Measurements from ENCODE around the gene ELOB.
A peak's percentile ranks its signal among the peaks of the same experiment; 100 is the strongest.

The ELOB gene

GRCh38 chr16:2777231-2777902 lies at the start of gene ELOB:
ELOB (minus strand) TSS chr16:2777280; CDS start chr16:2777239, 41 bp downstream.
- DNase-seq (ENCODE audit: low read depth, low spot score): no peak

GRCh38 chr16:2825906-2826305 lies 48.8 kb upstream of the ELOB start:
- no peak overlapping the region for H3K27ac ChIP-seq
- no peak for DNase-seq (ENCODE audit: low read depth, low spot score)

More at GRCh38 chr16:2777231-2777902, at the start of gene ELOB:
- H3K27ac ChIP-seq: peak within 1 kb of the TSS; percentile 94

- DNase-seq (ENCODE audit: low read depth, low spot score): no peak
- H3K27ac ChIP-seq: no peak overlapping the region
Measured at GRCh38 chr16:2825049-2825742, 48.1 kb upstream of the ELOB start.

GRCh38 chr16:2824626-2825025 lies 47.5 kb upstream of the ELOB start:
- no peak for DNase-seq (ENCODE audit: low read depth, low spot score)
- no peak overlapping the region for H3K27ac ChIP-seq

DNA sequence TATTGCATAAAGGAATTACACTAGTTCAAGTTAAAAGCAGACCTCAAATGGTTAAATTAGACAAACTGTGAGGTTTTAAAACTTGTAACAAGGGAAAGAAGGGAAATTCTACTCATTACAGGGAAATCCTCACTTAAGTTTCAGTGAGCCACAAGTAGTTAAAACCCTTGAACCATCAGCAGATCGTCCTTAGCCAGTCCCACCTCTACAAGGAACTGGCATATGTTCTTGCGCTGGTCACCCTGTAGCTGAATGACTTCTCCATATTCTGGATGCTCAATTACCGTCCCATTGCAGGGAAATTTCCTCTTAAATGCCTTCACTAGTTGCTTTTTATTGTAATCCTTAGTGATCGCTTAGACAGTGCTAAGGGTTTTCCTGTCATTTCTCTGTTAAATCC lies 45.4 kb upstream of the ELOB start:
- DNase-seq (ENCODE audit: low read depth, low spot score): no peak
- no peak overlapping the region for H3K27ac ChIP-seq

- no peak for DNase-seq (ENCODE audit: low read depth, low spot score)
- H3K27ac ChIP-seq: no peak overlapping the region
Measured at GRCh38 chr16:2822158-2822495, 45.0 kb upstream of the ELOB start.

DNA sequence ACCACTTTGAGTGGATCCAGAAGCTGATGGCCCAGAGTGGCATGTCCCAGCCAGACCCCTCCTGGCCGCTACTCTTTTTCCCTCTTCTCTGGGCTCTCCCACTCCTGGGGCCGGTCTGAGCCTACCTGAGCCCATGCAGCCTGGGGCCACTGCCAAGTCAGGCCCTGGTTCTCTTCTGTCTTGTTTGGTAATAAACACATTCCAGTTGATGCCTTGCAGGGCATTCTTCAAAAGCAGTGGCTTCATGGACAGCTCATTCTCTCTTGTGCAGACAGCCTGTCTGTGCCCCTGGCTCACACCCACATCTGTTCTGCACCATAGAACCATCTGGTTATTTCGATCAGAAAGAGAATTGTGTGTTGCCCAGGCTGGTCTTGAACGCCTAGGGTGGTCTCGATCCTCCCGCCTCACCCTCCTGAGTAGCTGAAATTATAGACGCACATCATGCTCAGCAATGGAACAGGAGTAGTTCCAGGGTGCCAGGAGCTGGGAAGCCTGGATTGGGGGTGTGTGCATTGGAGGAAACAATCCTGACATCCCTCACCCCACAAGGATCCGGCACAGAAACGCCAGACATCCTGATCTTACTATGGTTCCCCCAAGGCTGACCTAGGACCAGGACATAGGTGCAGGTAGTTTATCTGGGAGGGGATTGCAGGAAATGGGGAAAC lies 44.5 kb upstream of the ELOB start:
- DNase-seq (ENCODE audit: low read depth, low spot score): no peak
- no peak overlapping the region for H3K27ac ChIP-seq

- H3K27ac ChIP-seq: no peak overlapping the region
- no peak for DNase-seq (ENCODE audit: low read depth, low spot score)
Measured at GRCh38 chr16:2820836-2821486, 43.9 kb upstream of the ELOB start.

DNA sequence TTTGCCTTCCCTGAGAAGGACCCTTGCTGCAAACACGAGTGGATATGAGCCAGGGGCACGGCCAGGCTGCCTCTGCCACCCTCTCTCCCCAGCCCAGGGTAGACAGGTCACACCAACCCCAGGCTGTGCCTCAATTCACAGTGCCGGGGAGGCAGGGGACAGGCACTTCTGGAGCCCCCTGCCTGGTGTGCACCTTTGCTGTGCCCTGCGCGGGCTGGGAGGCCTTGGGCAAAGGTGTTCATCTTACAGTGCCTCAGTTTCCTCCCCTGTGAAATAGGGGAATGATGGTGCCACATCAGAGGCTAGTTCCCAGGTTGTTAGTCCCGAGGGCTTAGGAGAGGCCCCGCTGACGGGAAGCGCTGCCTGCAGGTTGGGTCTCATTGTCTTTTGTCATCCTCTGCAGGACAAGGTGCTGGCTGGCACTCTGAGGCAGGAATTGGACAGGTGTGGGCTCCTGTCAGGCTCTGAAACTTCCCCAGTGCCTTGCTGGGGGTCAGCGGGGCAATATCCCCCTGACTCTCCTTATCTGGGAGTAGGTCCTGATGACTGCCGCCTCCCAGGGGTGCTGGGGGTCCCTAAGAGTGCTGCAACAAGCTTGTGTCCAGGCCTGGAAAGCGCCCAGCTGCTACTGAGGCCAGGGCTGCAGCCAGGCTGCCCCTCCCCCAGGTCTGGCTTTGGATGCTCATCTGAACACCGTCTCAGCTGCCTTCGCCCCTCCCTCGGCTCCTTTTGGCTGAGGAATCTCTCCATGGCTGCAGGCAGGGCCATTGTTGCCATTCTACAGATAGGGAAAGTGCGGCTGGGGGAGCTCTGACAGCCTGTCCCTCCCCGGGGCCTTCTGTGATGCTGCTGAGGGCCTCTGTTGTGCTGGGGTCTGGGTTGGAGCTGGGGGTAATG lies 43.1 kb upstream of the ELOB start:
- no peak for DNase-seq (ENCODE audit: low read depth, low spot score)
- H3K27ac ChIP-seq: no peak overlapping the region

DNA sequence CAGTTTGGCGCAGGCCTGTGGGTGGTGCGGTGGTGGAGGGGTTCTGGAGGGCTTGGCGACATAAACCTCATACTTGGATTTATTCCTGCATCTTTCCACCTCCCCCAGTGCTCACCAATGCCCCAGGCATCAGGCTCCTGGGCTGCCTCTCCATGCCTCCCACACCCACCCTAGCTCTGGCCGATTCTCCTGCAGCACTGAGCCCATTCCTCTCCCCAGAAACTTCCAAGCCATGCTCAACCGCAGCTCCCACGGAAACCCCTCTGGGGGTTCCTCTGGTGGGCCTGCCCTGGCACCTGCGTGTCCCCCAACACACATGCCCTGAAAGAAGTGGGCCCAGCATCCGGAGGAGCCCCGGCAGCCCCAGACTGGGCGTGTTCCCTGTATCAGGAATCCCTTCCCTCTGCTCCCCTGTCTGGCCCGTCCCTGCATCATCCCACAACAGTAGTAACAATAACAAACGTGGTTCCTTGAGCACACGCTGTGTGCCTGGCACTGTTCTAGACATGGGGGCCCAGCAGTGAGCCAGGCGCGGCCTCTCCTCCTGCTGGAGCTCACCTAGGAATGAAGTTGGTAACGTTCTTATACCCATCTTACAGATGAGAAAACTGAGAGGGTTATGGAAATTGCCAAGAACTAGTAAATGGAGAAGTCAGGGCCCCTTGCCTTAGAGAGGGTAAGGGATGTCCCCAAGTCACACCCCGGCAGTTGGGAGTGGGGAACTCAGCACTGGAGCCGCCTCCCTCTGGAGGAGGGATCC lies 42.3 kb upstream of the ELOB start:
- DNase-seq (ENCODE audit: low read depth, low spot score): no peak
- no peak overlapping the region for H3K27ac ChIP-seq

- H3K27ac ChIP-seq: no peak overlapping the region
- DNase-seq (ENCODE audit: low read depth, low spot score): no peak
Measured at GRCh38 chr16:2818272-2818876, 41.3 kb upstream of the ELOB start.

DNA sequence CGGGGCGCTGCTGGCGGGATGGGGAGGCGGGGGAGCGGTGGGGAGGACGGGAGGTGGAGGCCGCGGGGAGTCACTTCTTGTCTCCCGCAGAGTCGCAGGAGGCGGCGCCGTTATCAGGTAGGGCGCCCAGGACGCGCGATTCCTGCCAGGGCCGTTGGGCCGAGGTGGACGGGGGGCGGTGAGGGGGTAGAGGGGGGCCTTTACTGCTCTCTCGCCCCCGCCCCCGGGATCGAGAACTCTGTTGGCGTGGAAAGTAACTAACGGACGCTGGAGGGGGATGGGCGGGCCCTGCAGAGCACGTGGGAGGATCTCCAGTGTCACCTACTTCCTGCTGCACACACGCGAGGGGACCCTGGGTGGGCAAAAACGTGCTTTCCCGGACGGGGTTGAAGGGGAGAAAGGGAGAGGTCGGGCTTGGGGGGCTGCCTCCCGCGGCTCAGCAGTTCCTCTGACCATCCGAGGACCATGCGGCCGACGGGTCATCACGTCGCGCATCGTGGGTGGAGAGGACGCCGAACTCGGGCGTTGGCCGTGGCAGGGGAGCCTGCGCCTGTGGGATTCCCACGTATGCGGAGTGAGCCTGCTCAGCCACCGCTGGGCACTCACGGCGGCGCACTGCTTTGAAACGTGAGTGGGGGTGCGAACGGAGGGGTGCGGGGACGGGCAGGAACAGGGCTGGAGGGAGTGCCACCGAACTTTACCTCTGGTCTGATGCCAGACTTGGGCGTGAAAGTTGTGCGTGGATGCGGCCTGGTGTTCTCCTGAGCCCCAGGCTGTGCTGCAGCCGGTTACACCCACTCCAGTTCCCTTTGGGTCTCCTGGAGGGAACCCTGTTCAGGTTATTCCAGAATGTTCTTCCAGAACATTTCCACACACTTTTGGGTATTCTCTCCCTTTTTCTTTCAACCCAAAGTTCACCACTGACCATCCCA lies 40.5 kb upstream of the ELOB start:
- DNase-seq (ENCODE audit: low read depth, low spot score): no peak
- H3K27ac ChIP-seq: no peak overlapping the region

DNA sequence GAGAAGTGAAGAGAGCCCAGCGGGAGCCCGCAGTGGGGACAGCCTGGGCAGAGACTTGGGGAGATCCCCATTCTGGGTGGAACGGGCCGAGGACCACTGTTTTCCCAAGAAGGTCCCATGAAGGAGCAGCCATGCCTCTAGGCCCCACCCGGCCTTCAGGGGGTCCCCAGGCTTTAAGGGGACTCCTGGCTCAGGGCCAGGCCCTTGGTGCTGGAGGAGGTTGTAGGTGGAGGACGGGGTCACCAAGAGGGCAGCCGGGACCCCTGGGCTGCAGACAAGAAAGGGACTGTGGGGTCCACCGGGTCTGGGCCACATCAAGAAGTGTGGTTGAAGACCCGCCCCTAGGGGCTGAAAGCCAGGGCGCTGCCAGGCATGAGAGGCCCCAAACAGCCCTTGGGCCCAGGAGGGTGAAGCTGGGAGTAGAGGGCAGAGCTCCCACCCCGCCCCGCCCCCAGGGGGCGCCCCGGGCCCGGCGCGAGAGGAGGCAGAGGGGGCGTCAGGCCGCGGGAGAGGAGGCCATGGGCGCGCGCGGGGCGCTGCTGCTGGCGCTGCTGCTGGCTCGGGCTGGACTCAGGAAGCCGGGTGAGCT lies 39.8 kb upstream of the ELOB start, which contains the start of gene PRSS21:
Gene PRSS21 (plus strand): TSS at position 487 of the 589 bp plus-strand sequence. CDS start 32 bp downstream, at position 519.
- DNase-seq (ENCODE audit: low read depth, low spot score): no peak
- no peak within 1 kb of the TSS for H3K27ac ChIP-seq

DNA sequence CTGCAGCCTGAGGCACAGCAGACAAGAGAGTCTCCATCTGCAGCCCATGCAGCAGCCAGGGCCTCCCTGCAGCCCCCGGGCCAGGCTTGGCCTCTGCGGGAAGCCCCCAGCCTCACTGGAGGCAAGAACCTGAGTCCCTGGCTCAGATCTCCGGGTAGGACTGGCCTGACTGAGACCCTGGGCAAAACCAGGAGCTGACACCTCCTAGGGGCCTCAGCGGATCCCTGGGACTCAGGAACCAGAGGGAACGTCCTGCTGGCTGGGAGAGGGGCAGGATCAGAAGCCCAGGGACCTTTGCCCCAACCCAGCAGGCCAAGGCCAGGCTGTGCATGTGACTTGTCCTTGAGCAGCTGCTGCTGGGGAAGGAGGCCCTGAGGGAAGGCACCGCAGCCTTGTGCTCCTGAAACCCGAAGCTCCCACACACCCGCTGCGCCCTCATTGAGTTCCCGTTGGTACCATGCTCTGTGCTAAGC lies 38.3 kb upstream of the ELOB start:
- H3K27ac ChIP-seq: no peak overlapping the region
- no peak for DNase-seq (ENCODE audit: low read depth, low spot score)

DNA sequence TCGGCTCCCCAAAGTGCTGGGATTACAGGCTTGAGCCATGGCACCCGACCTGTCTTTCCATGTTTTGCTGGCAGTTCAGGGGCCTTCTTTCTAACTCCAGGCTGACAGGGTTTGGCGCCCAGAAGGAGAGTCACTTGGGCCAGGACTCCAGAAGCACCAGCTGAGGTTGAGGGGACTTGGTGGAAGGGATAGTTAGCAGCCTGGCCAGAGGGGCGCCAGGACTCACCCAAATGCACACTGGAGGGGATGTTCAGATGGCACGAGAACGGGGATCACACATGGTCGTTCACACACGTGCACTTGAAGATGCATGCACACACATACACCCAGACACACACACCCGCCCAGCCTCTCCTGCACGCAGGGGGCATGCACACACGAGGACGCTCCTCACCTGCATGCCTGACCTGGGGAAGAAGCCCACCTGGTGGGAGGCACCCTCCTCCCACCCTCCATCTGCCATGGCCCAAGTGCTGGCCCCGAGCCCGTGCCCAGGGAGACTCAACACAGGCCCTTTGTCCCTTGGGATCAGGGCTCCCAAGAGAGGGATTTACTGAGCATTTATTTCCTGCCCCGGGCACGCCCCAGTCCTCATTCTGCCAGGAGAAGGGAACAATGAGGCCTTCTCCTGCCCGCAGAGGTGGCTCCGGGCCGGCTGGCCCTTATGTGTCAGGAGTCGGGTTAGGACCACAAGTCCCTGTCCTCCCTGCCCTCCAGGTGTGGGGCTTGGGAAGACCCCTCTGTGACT lies 37.6 kb upstream of the ELOB start:
- no peak overlapping the region for H3K27ac ChIP-seq
- no peak for DNase-seq (ENCODE audit: low read depth, low spot score)

DNA sequence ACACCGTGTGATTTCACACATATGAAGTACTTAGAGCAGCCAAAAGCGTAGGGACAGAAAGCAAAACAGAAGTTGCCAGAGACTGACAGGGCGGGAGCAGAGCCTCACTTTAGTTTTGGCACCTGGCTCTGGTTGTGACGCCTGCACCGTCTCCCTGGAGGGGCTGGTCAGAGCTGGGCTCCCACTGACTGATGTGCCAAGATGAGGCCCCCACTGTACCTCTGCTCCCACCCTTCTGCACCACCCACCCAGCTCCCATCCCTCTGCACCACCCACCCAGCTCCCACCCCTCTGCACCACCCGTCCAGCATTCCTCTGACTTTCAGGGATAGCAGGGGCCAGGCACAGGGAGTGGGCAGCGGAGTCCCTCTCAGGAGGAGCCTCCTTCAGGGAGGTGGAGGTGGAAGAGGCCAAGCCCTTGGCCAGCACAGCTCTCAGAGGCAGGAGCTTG lies 36.7 kb upstream of the ELOB start:
- H3K27ac ChIP-seq: no peak overlapping the region
- DNase-seq (ENCODE audit: low read depth, low spot score): no peak
